ENCODE results near the gene FGF22.

DNA sequence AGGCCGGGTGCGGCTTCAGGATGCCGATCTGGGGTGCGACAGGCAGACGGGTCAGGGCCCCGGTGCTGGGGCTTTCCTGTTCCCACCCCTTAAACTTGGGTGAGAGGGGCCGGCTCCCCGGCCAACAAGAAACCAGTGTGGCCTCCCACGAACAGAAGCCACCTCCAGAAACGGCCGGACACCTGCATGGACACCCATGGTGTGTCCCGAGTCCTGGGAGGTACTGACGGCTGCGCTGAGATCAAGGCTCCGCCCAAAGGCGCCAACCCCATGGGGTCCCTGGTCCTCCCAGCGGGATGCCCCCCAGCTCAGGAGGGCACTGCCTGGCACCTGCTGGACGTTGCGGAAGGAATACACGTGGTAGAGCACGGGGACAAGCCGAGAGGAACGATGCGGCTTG is 17.9 kb upstream of the FGF22 start:
- TF ChIP-seq, protein P1, sequence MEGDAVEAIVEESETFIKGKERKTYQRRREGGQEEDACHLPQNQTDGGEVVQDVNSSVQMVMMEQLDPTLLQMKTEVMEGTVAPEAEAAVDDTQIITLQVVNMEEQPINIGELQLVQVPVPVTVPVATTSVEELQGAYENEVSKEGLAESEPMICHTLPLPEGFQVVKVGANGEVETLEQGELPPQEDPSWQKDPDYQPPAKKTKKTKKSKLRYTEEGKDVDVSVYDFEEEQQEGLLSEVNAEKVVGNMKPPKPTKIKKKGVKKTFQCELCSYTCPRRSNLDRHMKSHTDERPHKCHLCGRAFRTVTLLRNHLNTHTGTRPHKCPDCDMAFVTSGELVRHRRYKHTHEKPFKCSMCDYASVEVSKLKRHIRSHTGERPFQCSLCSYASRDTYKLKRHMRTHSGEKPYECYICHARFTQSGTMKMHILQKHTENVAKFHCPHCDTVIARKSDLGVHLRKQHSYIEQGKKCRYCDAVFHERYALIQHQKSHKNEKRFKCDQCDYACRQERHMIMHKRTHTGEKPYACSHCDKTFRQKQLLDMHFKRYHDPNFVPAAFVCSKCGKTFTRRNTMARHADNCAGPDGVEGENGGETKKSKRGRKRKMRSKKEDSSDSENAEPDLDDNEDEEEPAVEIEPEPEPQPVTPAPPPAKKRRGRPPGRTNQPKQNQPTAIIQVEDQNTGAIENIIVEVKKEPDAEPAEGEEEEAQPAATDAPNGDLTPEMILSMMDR (IDR thresholded peaks at IDR 0.05; ENCODE audit: poor library complexity, severe bottlenecking): no peak
- TF ChIP-seq RAD21 (conservative IDR thresholded peaks at IDR 0.05) (no peak), EP300 (conservative IDR thresholded peaks at IDR 0.05; ENCODE audit: poor library complexity, severe bottlenecking) (no peak), SMC3 (conservative IDR thresholded peaks at IDR 0.05; ENCODE audit: poor library complexity) (no peak), EZH2 (IDR thresholded peaks at IDR 0.05; ENCODE audit: borderline replicate concordance, insufficient read depth, low read length, poor library complexity, severe bottlenecking) (no peak), POLR2AphosphoS5 (IDR thresholded peaks at IDR 0.05) (no peak), TAF1 (IDR thresholded peaks at IDR 0.05; ENCODE audit: low read depth) (no peak)
